ENCODE data around the gene SLC46A3.
"Not testable (repeated sequence)": the region's sequence is repeated elsewhere in the genome, so short reads cannot be mapped to it uniquely, and the experiment has no call there.

Gene SLC46A3

DNA sequence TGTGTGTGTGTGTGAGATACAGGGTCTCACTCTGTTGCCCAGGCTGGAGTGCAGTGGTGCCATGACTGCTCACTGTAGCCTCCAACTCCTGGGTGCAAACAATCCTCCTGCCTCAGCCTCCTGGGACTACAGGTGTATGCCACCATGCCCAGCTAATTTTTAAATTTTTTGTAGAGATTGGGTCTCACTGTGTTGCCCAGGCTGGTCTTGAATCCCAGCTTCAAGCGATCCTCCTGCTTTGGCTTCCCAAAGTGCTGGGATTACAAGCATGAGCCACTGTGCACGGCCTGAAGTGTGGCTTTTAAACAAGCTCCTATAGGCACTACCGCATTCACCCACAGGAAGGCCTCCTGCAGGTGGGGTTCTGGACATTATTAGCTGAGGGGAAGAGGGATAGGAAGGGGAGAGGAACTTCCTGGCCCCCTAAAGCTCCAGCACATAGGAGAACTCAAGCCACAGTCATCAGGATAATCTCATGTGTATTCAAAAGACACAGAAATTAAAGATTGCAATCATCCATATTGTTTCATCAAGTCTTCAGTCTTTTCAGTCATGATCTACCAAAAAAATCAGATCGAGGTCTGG lies 24.8 kb upstream of the SLC46A3 start:
- ATAC-seq (ENCODE audit: insufficient read depth, low read depth), result no peak

DNA sequence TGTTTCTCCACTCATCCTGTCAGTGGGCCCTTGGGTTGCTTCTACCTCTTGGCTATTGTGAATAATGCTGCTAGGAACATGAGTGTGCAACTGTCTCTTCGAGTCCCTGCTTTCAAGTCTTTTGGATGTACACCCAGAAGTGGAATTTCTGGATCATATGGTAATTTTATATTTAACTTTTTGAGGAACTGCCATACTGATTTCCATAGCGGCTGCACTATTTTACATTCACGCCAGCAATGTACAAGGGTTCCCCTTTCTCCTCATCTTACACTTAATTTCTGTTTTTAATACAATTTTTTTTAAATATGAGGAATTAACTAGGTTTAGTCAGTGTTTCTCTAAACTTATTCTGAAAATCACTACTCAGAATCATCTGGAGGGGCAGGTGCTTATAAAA lies 24.2 kb upstream of the SLC46A3 start:
- H3K4me3 ChIP-seq (ENCODE audit: low read depth in 1 of 2, low read length in 2 of 2), result no peak overlapping the region
- no peak for TF ChIP-seq CTCF (IDR thresholded peaks at IDR 0.05; ENCODE audit: borderline replicate concordance, extremely low read depth, low read length, poor library complexity, severe bottlenecking)
- no peak for TF ChIP-seq EZH2 (IDR thresholded peaks at IDR 0.05; ENCODE audit: borderline replicate concordance, low read depth, low read length, severe bottlenecking)
- no peak for ATAC-seq (ENCODE audit: insufficient read depth, low read depth)
- no peak overlapping the region for H3K9ac ChIP-seq (ENCODE audit: low read depth, low read length)
- no peak overlapping the region for H3K27ac ChIP-seq (ENCODE audit: low read length)
- DNase-seq, result no peak
- H4K20me1 ChIP-seq (ENCODE audit: insufficient read depth, low read length), result no peaks in the 10 kb centered on the region
- H3K4me1 ChIP-seq (ENCODE audit: insufficient read depth, low read length), result no peaks in the 10 kb centered on the region
- no peaks in the 10 kb centered on the region for H3K79me2 ChIP-seq (ENCODE audit: insufficient read depth, low read length)
- no peaks in the 10 kb centered on the region for H3K36me3 ChIP-seq (ENCODE audit: insufficient read depth, low read length)
- no peaks in the 10 kb centered on the region for H3K27me3 ChIP-seq (ENCODE audit: insufficient read depth, low read length, poor library complexity)
- H2AFZ ChIP-seq (ENCODE audit: low read depth, low read length), result no peak overlapping the region
- H3K4me2 ChIP-seq (ENCODE audit: insufficient read depth, low read length), result no peak overlapping the region
- no peaks in the 10 kb centered on the region for H3K9me3 ChIP-seq (ENCODE audit: insufficient read depth, low read length, severe bottlenecking)

More for the DNA sequence above, 24.8 kb upstream of the SLC46A3 start:
- no peak for DNase-seq
- Histone ChIP-seq H3K9ac (ENCODE audit: low read depth, low read length) (no peak overlapping the region), H3K9me3 (ENCODE audit: insufficient read depth, low read length, severe bottlenecking) (no peaks in the 10 kb centered on the region), H3K4me1 (ENCODE audit: insufficient read depth, low read length) (no peaks in the 10 kb centered on the region), H3K27me3 (ENCODE audit: insufficient read depth, low read length, poor library complexity) (no peaks in the 10 kb centered on the region), H3K36me3 (ENCODE audit: insufficient read depth, low read length) (no peaks in the 10 kb centered on the region), H3K27ac (ENCODE audit: low read length) (no peak overlapping the region), H2AFZ (ENCODE audit: low read depth, low read length) (no peak overlapping the region), H3K79me2 (ENCODE audit: insufficient read depth, low read length) (no peaks in the 10 kb centered on the region), H3K4me2 (ENCODE audit: insufficient read depth, low read length) (no peak overlapping the region), H3K4me3 (ENCODE audit: low read depth in 1 of 2, low read length in 2 of 2) (no peak overlapping the region), H4K20me1 (ENCODE audit: insufficient read depth, low read length) (no peaks in the 10 kb centered on the region)
- TF ChIP-seq CTCF (IDR thresholded peaks at IDR 0.05; ENCODE audit: borderline replicate concordance, extremely low read depth, low read length, poor library complexity, severe bottlenecking) (no peak), EZH2 (IDR thresholded peaks at IDR 0.05; ENCODE audit: borderline replicate concordance, low read depth, low read length, severe bottlenecking) (no peak)

GRCh38 chr13:28742445-28742844 lies 23.7 kb upstream of the SLC46A3 start:
- not testable (repeated sequence) for H3K9me3 ChIP-seq (ENCODE audit: insufficient read depth, low read length, severe bottlenecking); H3K27me3 ChIP-seq (ENCODE audit: insufficient read depth, low read length, poor library complexity); H4K20me1 ChIP-seq (ENCODE audit: insufficient read depth, low read length); H3K9ac ChIP-seq (ENCODE audit: low read depth, low read length); H3K4me1 ChIP-seq (ENCODE audit: insufficient read depth, low read length); DNase-seq; H3K4me3 ChIP-seq (ENCODE audit: low read depth in 1 of 2, low read length in 2 of 2); H3K27ac ChIP-seq (ENCODE audit: low read length); H3K79me2 ChIP-seq (ENCODE audit: insufficient read depth, low read length); H3K4me2 ChIP-seq (ENCODE audit: insufficient read depth, low read length); H2AFZ ChIP-seq (ENCODE audit: low read depth, low read length); H3K36me3 ChIP-seq (ENCODE audit: insufficient read depth, low read length); ATAC-seq (ENCODE audit: insufficient read depth, low read depth)

DNA sequence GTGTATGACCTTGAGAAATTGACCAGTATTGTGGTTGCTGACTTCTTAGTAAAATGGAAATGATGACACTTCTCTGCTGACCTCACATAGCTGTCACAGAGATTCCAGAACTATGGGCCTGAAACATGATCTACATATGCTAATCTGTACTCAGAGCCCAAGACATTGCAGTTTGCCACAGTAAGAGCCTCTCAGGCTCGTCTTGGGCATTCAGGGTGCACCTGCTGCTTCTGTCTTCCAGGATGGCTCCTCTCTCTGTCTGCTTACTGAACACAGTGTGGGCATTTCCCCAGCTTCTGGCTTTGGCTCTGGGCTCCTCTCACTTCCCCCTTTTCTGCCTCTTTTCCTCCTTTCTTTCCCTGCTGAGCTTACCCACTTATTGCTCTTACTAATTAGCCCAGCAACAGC lies 22.3 kb upstream of the SLC46A3 start:
- Histone ChIP-seq H3K79me2 (ENCODE audit: insufficient read depth, low read length) (no peaks in the 10 kb centered on the region), H3K4me3 (ENCODE audit: low read depth in 1 of 2, low read length in 2 of 2) (no peak overlapping the region), H4K20me1 (ENCODE audit: insufficient read depth, low read length) (no peaks in the 10 kb centered on the region), H3K9me3 (ENCODE audit: insufficient read depth, low read length, severe bottlenecking) (no peaks in the 10 kb centered on the region), H3K9ac (ENCODE audit: low read depth, low read length) (no peak overlapping the region), H3K36me3 (ENCODE audit: insufficient read depth, low read length) (no peaks in the 10 kb centered on the region), H3K4me1 (ENCODE audit: insufficient read depth, low read length) (0 out of 2 replicates have a peak, but pooled peaks cover 2% of the 10 kb centered on the region), H3K27me3 (ENCODE audit: insufficient read depth, low read length, poor library complexity) (no peaks in the 10 kb centered on the region), H3K27ac (ENCODE audit: low read length) (no peak overlapping the region), H3K4me2 (ENCODE audit: insufficient read depth, low read length) (no peak overlapping the region), H2AFZ (ENCODE audit: low read depth, low read length) (no peak overlapping the region)
- ATAC-seq (ENCODE audit: insufficient read depth, low read depth), result no peak
- TF ChIP-seq EZH2 (IDR thresholded peaks at IDR 0.05; ENCODE audit: borderline replicate concordance, low read depth, low read length, severe bottlenecking) (no peak), CTCF (IDR thresholded peaks at IDR 0.05; ENCODE audit: borderline replicate concordance, extremely low read depth, low read length, poor library complexity, severe bottlenecking) (no peak)
- no peak for DNase-seq

Data from DND-41 (cell line).